GM12873 (cell line): ENCODE results near the gene GLT6D1.

Experiments
- CTCF ChIP-seq: IDR thresholded peaks from 2 replicates; pipeline ENCODE4 v1.5.1; 2012; ENCODE audit warnings: low read depth, mild to moderate bottlenecking, moderate library complexity, low read length, control low read depth; ENCODE audit not compliant: insufficient read depth; ENCODE audit errors: missing control alignments

Gene GLT6D1

GRCh38 chr9:135678236-135679017 is 39.1 kb upstream of the GLT6D1 start:
- TF ChIP-seq CTCF: no peak

- no peak for TF ChIP-seq CTCF
Measured at GRCh38 chr9:135677641-135678168, 38.4 kb upstream of the GLT6D1 start.

- no peak for TF ChIP-seq CTCF
Measured at GRCh38 chr9:135676891-135677290, 37.6 kb upstream of the GLT6D1 start.

GRCh38 chr9:135674977-135675376 is 35.6 kb upstream of the GLT6D1 start:
- no peak for TF ChIP-seq CTCF

GRCh38 chr9:135673941-135674340 is 34.6 kb upstream of the GLT6D1 start:
- no peak for TF ChIP-seq CTCF

GRCh38 chr9:135671591-135672041 is 32.3 kb upstream of the GLT6D1 start:
- peak; percentile 15 for TF ChIP-seq CTCF

GRCh38 chr9:135670721-135671590 is 31.6 kb upstream of the GLT6D1 start:
- no peak for TF ChIP-seq CTCF
